ENCODE data around the gene ZSCAN4.

Gene ZSCAN4

DNA sequence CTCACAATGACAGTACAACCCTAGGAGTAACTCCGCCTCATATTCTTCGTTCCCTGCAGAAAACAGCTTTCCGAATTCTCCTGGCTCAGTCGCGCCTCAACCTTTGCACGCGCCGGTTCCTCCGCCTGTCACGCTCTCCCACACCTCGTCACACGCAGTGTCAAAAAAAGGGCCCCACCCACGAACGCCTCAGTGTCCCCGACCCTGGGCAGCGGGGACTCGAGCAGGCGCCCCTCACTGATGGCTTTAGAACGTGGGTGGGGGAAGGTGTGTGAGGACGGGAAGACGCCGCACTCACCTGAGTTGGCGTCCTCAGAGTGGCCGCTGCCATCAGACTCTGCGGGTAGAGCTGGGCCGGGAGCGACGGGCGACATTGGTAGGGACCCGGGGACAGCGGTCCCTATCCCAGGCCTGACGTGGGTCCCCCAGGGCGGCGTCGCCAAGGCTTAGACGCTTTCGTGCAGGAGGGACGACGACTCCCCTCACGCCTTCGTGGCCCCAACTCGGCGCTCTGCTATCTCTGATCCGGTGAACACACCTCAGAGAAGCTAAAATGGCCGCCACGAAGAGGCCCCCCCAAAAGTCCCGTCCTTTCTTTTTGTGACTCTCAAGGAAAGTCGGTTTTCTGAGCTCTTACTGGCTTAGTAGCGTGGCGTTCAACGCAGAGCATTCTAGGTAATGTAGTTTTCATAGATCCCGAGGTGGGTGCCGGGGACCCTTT lies 40.1 kb downstream of the ZSCAN4 start, which contains the start of gene ZNF154:
Gene ZNF154 (minus strand): TSS at position 564 of the 721 bp plus-strand sequence. CDS start 233 bp downstream, at position 331.
- peak within 1 kb of the TSS; percentile 90 for H3K4me3 ChIP-seq (ENCODE audit: insufficient read length, low read depth)
- H3K27me3 ChIP-seq (ENCODE audit: insufficient read depth, insufficient read length) = no peaks in the 10 kb centered on the region
- DNase-seq (ENCODE audit: low read depth, low spot score) = peak; percentile 71
- H3K9me3 ChIP-seq (ENCODE audit: insufficient read depth, low read length) = no peaks in the 10 kb centered on the region
- H3K4me1 ChIP-seq (ENCODE audit: insufficient read depth, insufficient read length) = peaks cover 2% of the 10 kb centered on the region
- H3K9ac ChIP-seq (ENCODE audit: insufficient read length, low read depth) = peak within 1 kb of the TSS; percentile 97
- peak; percentile 84 for TF ChIP-seq YY1 (IDR thresholded peaks at IDR 0.05; ENCODE audit: insufficient read depth, insufficient read length)
- no peak for TF ChIP-seq SUZ12 (IDR thresholded peaks at IDR 0.05; ENCODE audit: extremely low read depth, insufficient read depth, insufficient read length)
- peaks cover 34% of the 10 kb centered on the region for H3K36me3 ChIP-seq (ENCODE audit: insufficient read depth, insufficient read length, low read length)

DNA sequence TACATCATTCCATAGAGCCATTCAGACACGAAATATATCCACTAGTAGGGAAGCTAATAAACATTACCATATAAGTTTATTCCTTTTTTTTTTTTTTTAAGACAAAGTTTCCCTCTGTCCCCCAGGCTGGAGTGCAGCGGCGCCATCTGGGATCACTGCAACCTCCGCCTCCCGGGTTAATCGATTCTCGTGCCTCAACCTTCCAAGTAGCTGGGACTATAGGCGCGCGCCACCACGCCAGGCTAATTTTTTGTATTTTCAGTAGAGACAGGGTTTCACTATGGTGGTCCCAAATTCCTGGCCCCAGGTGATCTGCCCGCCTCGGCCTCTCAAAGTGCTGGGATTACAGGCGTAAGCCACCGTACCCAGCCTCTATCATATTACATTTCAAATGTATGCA lies 40.9 kb downstream of the ZSCAN4 start:
- Histone ChIP-seq H3K9ac (ENCODE audit: insufficient read length, low read depth) (no peak overlapping the region), H3K4me1 (ENCODE audit: insufficient read depth, insufficient read length) (peaks cover 2% of the 10 kb centered on the region), H3K27me3 (ENCODE audit: insufficient read depth, insufficient read length) (no peaks in the 10 kb centered on the region), H3K9me3 (ENCODE audit: insufficient read depth, low read length) (no peaks in the 10 kb centered on the region), H3K36me3 (ENCODE audit: insufficient read depth, insufficient read length, low read length) (peaks cover 26% of the 10 kb centered on the region), H3K4me3 (ENCODE audit: insufficient read length, low read depth) (peak overlapping the region; percentile 90)
- no peak for TF ChIP-seq YY1 (IDR thresholded peaks at IDR 0.05; ENCODE audit: insufficient read depth, insufficient read length)
- TF ChIP-seq SUZ12 (IDR thresholded peaks at IDR 0.05; ENCODE audit: extremely low read depth, insufficient read depth, insufficient read length) = no peak
- no peak for TF ChIP-seq ZNF274 (IDR thresholded peaks at IDR 0.05; ENCODE audit: low read depth, low read length)
- DNase-seq (ENCODE audit: low read depth, low spot score) = no peak

DNA sequence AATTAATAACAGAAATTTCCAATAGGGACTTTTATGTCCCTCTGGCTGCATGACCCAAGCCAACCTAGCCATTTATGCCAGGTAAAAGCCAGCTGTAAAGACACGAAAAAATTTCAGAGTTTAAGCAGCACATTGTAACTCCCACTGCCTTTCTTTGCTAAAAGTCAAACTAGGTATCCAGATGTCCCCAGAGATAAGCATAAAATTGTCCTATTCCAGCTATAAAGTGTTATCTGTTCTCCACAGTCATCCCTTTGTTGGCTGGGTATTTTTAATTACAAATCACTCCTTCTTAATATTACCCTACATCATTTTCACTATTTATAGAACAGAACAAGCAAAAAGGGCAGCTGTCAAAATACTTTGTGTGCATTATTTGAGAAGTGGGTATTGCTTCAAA lies 43.5 kb downstream of the ZSCAN4 start:
- peaks cover 7% of the 10 kb centered on the region for H3K36me3 ChIP-seq (ENCODE audit: insufficient read depth, insufficient read length, low read length)
- H3K9me3 ChIP-seq (ENCODE audit: insufficient read depth, low read length) = no peaks in the 10 kb centered on the region
- H3K9ac ChIP-seq (ENCODE audit: insufficient read length, low read depth) = no peak overlapping the region
- TF ChIP-seq YY1 (IDR thresholded peaks at IDR 0.05; ENCODE audit: insufficient read depth, insufficient read length) = no peak
- TF ChIP-seq ZNF274 (IDR thresholded peaks at IDR 0.05; ENCODE audit: low read depth, low read length) = no peak
- no peak for TF ChIP-seq SUZ12 (IDR thresholded peaks at IDR 0.05; ENCODE audit: extremely low read depth, insufficient read depth, insufficient read length)
- H3K27me3 ChIP-seq (ENCODE audit: insufficient read depth, insufficient read length) = no peaks in the 10 kb centered on the region
- no peaks in the 10 kb centered on the region for H3K4me1 ChIP-seq (ENCODE audit: insufficient read depth, insufficient read length)
- H3K4me3 ChIP-seq (ENCODE audit: insufficient read length, low read depth) = no peak overlapping the region
- no peak for DNase-seq (ENCODE audit: low read depth, low spot score)

DNA sequence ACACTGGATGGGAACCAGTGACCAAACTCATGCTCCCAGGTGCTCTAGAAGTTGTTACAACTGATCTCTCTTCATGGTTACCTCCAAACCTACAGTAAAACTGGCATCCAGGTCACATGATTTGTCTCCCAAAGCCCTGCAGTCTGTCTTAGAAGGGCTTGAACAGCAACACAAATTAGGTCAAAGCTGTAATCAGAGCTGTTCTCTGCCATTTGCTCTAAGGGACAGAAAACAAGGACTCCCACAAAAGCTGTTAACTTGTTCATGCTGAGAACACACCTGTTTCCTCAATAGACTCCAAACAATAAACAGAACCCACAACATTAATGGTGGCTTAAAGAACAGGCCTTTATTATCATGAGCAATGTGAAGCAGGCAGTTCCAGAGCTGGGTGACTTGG lies 50.7 kb downstream of the ZSCAN4 start:
- Histone ChIP-seq H3K9me3 (ENCODE audit: insufficient read depth, low read length) (peaks cover 10% of the 10 kb centered on the region; the same call in 1 of the 2 replicates), H3K27me3 (ENCODE audit: insufficient read depth, insufficient read length) (no peaks in the 10 kb centered on the region), H3K4me1 (ENCODE audit: insufficient read depth, insufficient read length) (no peaks in the 10 kb centered on the region), H3K9ac (ENCODE audit: insufficient read length, low read depth) (no peak overlapping the region), H3K4me3 (ENCODE audit: insufficient read length, low read depth) (no peak overlapping the region), H3K36me3 (ENCODE audit: insufficient read depth, insufficient read length, low read length) (peaks cover 43% of the 10 kb centered on the region)
- no peak for DNase-seq (ENCODE audit: low read depth, low spot score)
- TF ChIP-seq SUZ12 (IDR thresholded peaks at IDR 0.05; ENCODE audit: extremely low read depth, insufficient read depth, insufficient read length) (no peak), YY1 (IDR thresholded peaks at IDR 0.05; ENCODE audit: insufficient read depth, insufficient read length) (no peak), ZNF274 (IDR thresholded peaks at IDR 0.05; ENCODE audit: low read depth, low read length) (no peak)

DNA sequence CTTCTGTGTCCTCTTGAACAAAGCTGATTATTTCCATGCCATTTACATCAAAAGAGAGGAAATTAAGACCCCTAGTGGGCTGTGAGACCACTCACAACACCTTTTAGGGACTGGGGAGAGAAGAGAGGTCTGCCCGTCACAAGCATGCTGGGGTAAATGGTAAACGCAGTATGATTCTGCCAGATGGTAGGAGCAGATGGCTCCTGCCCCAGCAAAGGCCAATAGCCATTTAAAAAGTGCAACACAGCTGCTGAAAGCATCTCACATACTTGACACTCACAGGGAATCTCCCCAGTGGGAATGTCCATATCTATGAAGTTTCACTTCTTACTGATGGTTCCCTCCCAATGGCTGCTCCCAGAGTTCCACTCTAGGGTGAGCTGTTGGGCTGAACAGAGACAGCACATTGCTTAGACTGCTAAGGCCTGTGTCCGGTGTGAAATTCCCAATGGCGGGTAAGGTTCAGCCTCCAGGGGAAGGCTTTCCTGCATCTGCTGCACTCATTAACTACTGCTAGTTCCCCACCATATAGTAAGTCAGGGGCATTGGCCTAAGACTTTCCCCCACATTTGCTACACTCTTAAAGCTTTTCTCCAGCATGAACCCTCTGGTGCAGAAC lies 51.3 kb downstream of the ZSCAN4 start:
- H3K27me3 ChIP-seq (ENCODE audit: insufficient read depth, insufficient read length) = no peaks in the 10 kb centered on the region
- no peaks in the 10 kb centered on the region for H3K4me1 ChIP-seq (ENCODE audit: insufficient read depth, insufficient read length)
- no peak overlapping the region for H3K4me3 ChIP-seq (ENCODE audit: insufficient read length, low read depth)
- peaks cover 10% of the 10 kb centered on the region; the same call in 1 of the 2 replicates for H3K9me3 ChIP-seq (ENCODE audit: insufficient read depth, low read length)
- peaks cover 47% of the 10 kb centered on the region for H3K36me3 ChIP-seq (ENCODE audit: insufficient read depth, insufficient read length, low read length)
- TF ChIP-seq SUZ12 (IDR thresholded peaks at IDR 0.05; ENCODE audit: extremely low read depth, insufficient read depth, insufficient read length) (no peak), ZNF274 (IDR thresholded peaks at IDR 0.05; ENCODE audit: low read depth, low read length) (no peak), YY1 (IDR thresholded peaks at IDR 0.05; ENCODE audit: insufficient read depth, insufficient read length) (no peak)
- DNase-seq (ENCODE audit: low read depth, low spot score) = no peak
- no peak overlapping the region for H3K9ac ChIP-seq (ENCODE audit: insufficient read length, low read depth)

DNA sequence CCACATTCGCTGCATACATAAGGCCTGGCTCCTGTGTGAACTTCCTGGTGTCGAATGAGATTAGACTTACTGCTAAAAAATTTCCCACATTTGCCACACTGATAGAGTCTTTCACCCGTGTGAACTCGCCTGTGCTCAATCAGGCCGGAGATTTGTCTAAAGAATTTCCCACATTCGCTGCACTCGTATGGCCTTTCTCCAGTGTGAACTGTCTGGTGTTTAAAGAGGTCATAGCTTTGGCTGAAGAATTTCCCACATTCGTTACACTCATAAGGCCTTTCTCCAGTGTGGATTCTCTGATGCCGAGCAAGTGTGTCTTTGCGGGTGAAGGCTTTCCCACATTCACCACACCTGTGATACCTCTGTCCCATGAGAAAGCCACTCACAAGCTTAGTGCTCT lies 52.1 kb downstream of the ZSCAN4 start:
- Histone ChIP-seq H3K27me3 (ENCODE audit: insufficient read depth, insufficient read length) (no peaks in the 10 kb centered on the region), H3K4me1 (ENCODE audit: insufficient read depth, insufficient read length) (no peaks in the 10 kb centered on the region), H3K9me3 (ENCODE audit: insufficient read depth, low read length) (peaks cover 10% of the 10 kb centered on the region; the same call in 1 of the 2 replicates), H3K36me3 (ENCODE audit: insufficient read depth, insufficient read length, low read length) (peaks cover 47% of the 10 kb centered on the region), H3K9ac (ENCODE audit: insufficient read length, low read depth) (no peak overlapping the region), H3K4me3 (ENCODE audit: insufficient read length, low read depth) (no peak overlapping the region)
- TF ChIP-seq YY1 (IDR thresholded peaks at IDR 0.05; ENCODE audit: insufficient read depth, insufficient read length) (no peak), ZNF274 (IDR thresholded peaks at IDR 0.05; ENCODE audit: low read depth, low read length) (no peak)
- DNase-seq (ENCODE audit: low read depth, low spot score) = no peak

Data from NT2/D1 (cell line).